Skin of body (tissue), 2 donors: Measurements from ENCODE around the gene PIK3R3. TPM values are rescaled to one million over a fixed set of nuclear protein-coding genes. Genes with fewer than 3 reads are reported as not detected.
A peak's percentile ranks its signal among the peaks of the same experiment; 100 is the strongest.

ENCODE experiments used
- DNase-seq: peaks from one replicate; lab custom pipeline; 2025; lab: John Stamatoyannopoulos, UW
- total RNA-seq: library from RNA; depleted of rRNA; stranded (reverse); fragments of >200 nt; gene quantifications from one replicate; pipeline ENCODE4 v1.2.3, GENCODE V29; 2014

The PIK3R3 gene
- 5.5 TPM for total RNA-seq

DNA sequence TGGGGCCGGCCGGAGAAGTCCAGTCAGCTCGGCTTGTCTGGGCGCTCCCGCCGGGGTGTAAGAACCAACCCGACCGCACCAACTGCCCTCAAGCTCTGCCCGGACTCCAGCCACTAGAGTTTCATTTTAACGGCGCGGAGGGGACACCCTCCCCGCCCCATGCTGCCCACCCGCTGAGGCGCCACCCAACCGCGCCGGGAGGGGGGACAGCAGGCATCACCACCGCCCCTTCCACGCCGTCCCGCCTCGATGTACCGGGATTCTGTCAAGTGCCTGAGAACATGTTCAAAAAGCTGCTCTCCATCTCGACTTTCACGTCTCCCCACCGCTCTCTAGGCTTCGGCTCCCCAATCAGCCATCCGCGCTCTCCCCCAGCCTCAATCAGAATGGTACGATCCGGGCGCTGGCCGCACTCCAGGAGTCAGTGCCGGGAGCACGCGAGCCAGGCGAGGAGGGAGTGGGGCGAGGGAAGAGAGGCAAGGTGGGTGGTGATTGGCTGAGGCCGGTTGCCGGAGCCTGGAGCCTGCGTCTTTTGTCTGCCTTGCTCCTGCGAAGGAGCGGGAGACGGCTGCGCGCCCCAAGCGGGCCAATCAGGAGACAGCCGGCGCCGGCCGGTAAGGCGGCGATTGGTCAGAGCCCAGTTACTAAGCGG, at the start of gene PIK3R3:
Gene PIK3R3, minus strand, starts transcription at position 101 of the 652 bp plus-strand sequence. CDS start 677 bp downstream, outside the sequence.
- DNase-seq = peak; percentile 99

DNA sequence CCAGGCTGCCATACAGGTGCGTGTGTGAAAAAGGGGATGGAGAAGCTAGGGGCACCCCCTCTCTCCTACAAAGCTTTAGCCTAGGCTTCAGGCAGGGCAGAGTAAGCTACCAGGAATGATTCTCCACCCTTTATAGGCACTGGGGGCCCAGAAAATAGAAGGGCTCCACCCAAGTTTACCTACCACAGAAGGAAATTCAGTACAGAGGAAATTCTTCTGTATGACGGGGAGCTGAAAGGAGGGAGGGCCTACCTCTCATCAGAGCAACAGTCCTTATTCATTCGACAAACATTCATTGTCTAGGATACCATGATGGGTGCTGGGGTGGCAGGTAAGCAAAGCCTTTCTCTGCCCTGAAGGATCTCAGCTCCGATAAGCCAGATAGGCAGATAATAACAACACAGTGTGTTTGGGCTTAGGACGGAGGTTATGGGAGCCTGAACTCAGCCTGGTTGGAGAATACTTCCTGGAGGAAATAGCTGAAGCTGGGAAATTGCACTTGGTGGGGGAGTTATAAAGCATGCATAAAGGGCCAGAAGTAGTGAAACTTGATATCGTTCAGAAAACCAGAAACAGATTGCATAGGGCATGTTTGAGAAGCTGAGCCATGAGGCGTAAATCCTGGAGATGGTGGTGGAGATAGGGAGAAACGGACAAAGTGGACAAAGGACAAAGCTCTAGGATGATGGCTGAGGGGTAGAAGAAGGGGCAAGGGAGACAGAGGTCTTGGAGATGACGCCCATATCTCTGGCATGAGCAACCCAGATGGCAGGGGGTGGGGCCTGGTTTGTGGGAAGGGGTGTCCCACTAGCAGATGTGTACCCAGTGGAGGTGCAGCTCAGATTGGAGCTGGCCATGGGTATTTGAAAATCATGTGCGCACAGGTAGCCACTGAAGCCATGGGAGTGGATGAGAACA, 49.2 kb upstream of the PIK3R3 start:
- peak; percentile 50 for DNase-seq

DNA sequence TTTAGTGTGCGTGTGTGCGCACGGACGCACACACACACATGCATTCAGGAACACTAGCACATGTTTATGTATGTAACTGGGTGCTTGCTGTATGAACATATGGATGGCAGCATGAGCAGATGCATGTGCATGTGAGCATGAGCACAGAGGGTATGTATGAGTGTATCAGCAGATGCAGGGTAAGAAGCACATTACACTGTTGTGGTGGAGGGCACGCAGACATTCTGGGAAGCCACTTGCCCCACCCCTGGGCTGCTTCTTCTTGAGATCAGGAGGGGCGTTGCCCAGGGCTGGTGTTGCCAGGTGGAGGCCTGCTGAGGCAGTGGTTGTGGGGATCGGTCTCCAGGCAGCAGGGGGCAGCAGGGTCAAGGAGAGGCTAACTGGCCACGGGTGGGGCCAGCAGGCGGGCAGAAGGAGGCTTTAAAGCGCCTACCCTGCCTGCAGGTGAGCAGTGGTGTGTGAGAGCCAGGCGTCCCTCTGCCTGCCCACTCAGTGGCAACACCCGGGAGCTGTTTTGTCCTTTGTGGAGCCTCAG, 47.7 kb upstream of the PIK3R3 start:
- DNase-seq = peak; percentile 67

DNA sequence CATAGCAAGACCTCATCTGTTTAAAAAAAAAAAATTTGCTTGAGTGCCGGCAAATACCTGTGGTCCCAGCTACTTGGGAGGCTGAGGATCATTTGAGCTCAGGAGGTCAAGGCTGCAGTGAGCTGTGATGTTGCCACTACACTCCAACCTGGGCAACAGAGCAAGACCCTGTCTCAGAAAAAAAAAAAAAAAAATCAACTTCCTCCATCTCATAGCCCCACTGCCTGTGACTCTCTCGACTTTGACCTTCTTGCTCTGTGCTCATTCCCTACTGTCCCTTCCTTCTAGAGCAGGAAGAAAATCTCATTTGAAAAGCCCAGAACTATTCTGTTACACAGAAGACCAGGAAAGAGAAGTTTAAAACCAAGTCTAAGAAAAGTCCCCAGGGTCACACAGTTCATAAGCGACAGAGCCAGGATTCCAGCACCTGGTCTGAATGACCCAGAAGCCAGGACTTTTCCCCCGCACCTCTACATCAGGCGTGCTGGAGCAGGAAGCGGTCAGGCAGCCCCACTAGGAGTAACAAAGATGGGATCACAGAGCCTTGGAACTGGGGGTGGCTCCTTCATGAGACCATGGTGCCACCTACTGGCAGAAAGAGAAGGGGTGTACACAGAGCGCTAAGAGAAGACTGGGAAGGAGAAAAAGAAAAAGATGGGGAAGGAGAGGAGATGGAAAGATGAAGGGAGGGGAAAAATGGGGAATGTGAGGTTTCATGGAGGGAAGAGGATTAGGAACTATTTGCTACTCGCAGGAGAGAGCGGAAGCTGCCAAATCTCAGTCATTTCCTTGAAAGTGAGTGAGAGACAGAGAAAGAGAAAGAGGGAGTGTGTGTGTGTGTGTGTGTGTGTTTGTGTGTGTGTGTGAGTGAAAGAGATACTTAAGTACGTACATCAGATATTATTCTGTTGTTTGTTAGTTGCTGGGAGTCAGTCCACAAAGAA, 47.0 kb upstream of the PIK3R3 start:
- DNase-seq = peak; percentile 73

DNA sequence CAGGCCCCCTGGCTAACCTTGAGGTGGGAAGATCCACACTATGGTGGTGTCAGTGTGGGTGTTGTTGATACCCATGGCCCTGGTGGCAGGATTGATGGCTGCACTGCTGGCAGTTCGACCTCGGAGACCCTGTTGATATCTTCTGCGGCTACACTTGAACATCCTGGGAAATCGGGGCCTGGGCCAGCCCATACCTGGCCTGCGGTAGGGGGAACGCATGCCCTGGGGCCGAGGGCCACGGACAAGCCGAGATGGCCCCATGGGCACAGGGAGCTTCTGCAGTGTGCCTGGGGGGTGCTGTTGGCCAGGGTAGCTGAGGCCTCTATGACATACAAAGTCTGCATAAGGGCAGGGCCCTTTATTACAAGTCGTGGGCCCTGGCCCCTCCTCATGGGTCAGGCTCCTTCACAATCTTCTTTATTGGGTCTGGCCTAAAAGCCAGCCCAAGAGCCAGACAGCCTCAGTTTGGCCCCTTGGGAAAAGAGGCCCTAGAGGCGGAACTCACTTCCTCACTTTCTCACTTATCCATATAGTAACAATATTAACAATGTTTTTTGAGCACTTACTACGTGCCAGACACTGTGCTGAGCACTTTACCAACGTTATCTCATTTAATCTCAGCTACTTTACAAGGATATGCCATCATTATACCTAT, 43.9 kb upstream of the PIK3R3 start, which contains the start of gene P3R3URF:
Gene P3R3URF, minus strand, starts transcription at position 278 of the 655 bp plus-strand sequence. Its CDS starts 17 bp downstream, at position 261.
- no peak for DNase-seq

DNA sequence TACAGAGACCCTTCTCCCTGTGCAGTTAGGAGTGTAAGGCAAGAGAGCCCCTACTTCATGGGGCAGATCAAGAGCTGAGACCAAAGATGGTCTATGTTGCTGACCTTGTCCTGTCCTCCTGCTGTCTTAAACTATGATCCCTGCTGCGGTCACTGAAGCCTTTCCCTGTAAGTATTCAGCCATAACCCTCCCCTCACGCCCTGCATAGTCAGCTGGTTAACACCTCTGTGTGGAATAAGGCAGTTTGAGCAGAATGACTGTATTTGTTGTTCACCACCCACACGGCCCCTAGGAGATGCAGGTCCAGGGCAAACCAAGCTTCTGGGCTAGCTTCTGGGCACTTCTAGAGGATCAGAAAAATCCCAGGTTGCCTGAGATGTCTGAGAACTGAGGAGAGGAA, 42.8 kb upstream of the PIK3R3 start:
- DNase-seq = no peak

DNA sequence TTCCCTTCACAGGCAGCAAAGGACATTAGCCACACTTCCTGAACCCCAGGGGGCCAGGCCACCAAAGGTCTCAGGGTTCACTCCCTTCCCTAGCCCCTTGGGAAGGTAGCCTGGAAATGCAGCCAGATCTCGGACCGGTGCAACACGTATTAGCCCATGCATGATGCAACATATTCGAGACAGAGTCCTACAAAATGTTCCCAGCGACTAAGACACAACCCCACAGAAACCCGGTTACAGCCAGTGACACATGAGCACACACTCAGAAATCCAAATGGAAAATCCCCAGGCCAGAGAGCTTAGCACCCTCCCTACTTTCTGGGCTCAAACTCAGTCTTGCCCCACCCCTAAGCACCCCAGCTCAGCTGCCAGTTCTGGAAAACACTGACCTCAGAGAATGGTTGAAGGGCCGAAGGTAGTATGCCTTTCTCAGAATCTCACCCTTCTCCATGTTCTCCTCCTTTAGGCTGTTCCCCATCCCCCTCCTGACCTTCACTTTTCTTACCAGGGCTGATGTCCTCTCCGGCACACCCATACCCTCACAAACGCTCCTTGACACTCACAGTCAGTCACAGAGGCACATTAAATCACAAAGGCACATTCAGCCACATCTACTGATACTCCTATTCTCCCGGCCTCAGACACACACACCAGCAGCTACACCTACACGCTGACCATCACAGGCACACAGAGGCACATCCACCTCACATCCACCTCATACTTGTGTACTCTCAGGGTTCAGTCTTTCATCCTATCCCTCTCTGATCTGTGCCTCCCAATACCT, 42.2 kb upstream of the PIK3R3 start, which contains the start of gene TSPAN1:
Gene TSPAN1, plus strand, starts transcription at position 640 of the 784 bp plus-strand sequence. CDS start 6,021 bp downstream, outside the sequence.
- DNase-seq = no peak

DNA sequence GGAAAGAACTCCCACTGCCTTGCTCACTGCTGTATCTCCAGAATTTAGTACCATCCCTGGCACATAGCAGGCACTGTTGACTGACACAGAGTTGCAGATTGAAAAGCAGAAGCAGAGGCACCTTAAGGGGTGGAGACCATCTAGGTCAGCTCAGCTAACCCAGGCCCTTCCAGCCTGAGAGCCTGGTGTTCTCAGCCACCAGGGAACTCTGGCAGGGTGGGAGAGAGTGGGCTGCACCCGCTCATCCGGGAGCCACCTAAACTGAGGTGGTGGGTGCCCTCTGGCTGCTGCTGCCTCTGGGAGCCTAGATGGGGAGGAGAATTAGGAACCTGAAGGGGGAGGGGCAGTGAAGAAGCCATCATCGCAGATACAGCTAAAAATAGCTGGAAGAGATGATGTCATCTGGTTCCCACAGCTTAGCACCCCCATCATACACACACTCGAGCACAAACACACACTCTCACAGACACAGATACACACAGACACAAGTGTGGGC, 41.0 kb upstream of the PIK3R3 start:
- DNase-seq = no peak

DNA sequence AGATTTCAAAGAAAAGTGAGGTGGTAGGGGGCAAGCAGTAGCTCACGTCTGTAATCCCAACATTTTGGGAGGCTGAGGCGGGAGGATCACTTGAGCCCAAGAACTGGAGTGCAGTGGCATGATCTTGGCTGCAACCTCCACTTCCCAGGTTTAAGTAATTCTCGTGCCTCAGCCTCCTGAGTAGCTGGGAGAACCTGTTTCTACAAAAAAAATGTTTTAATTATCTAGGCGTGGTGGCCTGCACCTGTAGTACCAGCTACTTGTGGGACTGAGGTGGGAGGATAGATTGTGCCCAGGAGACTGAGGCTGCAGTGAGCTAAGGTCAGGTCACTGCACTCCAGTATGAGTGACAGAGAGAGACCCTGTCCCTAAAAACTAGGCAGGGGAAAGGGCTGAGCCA, 39.9 kb upstream of the PIK3R3 start:
- DNase-seq = no peak

DNA sequence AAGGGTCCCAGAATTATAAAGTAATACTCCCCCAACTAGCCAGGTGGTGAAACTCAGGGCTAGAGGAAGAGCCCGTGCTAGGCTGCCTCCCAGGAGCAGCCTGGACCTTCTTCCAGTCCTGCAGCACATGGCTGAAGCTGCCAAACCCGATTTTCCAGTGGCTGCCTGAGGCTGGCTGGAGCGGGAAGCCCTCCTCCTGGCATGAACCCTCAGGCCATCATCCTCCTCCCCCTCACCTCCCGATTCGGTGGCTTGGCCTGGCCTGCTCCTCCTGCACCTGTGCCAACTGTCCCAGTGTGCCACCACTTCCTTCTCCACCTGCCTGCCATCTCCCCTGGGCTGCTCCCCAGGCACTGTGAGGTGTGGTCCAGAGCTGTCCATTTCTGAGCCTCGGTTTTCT, 39.4 kb upstream of the PIK3R3 start:
- no peak for DNase-seq

DNA sequence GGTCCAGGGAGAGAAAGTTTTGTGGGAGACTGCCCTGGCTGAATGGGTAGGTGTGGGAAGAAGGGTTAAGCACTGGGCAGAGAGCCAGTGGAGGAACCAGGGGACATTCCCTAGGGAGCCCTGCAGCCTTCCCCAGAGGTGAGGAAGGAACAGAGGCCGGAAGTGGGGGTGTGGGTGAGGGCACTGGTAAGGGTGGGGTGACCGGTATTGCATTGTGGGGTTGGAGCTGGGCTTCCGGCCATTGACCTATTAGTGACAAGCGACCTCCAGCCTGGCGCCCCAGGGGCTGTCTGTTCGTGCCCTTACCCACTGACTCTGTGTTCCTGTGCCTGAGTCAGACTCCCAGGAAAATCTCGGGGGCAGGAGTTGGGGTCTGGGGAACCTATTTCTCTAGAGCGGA, 38.9 kb upstream of the PIK3R3 start:
- DNase-seq = no peak

DNA sequence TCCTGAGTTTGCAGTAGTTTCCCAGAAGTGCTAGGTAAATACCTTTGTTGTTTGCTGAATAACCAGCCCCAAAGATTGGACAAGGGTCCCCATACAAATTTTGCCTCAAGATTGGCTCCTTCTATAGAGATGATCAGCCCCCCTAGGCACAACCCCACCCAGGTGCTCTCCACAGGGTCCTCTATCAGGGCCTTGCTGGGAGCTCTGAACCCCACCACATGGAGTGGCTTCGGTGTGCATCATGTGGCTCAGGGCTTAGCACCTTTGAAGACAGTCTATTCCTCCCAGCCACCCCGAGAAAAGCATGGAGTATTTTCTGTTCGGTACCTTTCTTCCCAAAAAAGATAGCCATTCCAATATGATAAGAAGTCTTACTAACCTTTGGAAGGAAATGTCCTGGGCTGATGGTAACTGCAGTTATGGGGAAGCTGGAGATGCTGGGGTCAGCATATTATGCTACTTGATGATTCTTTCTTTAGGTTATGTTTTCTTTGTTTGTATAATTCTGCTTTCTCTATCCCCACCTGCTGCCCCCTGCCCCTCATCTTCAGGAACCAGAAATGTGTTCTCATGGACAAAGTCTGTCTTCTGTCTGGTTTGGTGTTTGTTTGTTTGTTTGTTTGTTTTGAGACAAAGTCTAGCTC, 37.5 kb upstream of the PIK3R3 start:
- no peak for DNase-seq

DNA sequence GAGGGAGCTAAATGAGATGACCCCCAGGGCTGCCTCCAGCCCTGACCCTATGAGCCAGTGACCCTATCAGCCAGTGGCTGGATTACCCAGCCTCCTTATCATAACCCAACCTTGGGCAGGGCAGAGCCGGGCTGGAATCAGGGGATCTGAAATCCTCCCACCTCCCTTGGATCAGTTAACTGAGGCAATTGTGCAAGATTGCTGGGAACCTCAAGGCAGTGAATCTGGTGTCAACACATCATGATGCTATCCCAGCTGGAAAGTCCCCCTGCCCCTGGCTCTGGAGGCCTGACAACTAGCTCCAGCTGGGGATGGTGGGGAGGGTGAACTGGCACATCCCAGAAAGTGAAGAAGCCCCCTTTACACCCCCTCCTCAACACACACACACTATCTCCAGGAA, 36.0 kb upstream of the PIK3R3 start:
- no peak for DNase-seq

DNA sequence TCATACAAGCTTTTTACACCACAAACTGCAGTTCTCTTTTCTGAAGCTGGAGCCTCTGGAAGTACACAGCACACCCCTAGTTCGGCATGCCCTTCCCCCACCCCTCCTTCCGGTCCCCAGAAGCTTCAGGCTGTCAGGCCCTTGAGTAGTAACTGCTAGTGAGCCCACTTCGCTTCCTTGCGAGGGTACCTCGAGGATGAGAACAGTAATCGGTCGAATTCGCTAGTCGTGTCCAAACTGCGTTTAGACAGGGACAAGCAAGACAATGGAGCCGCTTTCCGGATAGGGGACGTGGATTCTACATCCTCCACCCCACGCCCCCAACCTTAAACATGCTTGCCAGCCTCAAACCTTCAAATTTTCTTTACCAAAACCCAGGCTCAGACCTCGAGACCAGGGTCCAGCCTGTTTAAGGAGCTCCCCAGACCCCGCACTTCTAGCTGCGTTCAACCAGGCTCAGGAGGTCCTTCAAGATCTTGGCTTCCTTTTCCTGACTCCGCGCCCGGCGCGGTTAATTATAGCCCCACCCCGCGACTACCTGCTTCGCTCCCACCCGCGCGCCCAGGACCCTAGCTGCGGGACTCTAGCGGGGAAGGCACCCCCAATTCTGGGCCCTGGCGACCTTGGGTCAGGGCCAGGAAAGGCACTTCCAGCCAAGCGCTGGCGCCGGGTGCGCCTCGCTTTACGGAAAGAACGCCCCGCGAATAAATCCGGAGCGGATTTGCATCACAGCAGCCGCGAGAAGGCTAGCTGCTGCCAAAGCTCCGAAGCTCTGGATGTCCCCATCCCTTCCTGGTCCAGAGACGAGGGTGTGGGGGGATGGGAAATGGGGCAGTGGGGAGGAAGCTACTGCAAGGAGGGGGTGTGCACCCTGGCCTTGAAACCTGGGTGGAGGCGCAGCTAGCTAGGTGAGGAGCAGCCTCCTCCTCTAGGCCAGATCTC, 34.4 kb upstream of the PIK3R3 start:
- no peak for DNase-seq

DNA sequence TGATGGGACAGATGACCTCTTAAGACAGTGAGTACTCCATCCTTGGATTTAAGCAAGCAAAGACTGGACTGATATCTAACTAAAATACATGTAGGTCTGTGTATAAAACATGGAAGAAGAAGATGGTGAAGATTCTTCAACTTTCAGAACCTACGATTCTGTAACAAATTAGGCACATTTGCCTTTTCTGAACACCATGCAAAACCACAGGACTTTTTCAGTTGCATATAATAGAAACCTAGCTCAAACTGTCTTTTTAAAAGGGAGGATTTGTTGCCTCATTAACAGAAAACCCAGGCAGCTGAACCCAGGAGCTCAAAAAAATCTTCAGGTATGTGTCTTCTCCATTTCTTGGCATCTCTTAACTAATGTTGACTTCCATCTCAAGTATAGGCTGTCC, 27.8 kb upstream of the PIK3R3 start:
- DNase-seq = no peak

DNA sequence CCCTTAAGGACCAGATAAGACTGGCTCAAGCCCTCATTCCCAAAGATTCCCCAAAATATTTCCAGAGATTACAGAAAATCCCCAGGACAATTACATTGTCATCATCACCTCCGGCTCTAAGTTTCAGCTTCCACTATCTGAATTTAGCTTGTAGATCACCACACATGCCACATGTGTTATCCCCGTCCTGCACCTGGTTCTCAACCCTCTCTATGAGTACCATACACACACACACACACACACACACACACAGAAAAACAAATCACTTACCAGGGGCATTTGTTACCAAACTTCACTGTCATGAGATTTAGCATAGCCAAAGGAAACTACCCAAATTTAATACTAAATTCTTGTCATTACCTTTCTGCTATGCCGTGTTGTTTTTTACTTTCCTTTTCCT, 27.1 kb upstream of the PIK3R3 start:
- no peak for DNase-seq

DNA sequence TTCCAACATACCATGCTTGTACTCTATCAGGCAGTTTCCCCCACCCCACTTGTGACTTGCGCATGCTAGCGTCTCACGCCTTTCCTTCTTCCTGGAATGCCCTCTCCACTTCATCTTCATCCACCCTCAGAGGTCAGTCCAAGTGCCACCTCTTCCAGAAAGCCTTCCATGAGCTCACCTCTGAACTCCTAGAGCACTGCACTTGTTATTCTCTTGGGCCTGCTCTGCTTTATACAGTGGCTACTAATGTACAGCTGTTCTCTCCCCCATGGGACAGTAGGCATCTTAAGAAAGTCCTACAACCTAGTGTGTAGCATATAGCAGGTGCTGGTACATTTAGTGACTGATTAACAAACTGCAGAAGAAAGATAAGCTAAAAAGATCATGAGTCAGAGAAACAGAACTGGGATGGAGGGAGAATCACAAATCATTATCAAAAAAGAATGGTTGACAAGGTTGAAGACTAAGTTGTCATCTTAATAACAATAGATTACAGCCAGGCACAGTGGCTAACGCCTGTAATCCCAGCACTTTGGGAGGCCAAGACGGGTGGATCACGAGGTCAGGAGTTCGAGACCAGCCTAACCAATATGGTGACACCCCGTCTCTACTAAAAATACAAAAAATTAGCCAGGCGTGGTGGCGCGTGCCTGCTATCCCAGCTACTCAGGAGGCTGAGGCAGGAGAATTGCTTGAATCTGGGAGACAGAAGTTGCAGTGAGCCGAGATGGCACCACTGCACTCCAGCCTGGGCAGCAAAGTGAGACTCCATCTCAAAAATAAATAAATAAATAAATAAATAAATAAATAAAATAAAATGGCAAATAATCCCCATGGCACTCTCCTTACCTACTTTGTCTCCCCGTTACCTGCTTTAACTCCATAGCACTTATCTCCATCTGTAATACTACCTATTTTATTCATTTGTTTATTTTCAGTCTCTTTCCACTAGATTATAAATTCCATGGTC, 26.2 kb upstream of the PIK3R3 start:
- DNase-seq = no peak
